Non-pigmented ciliary epithelial cell (primary cell): ENCODE data around the gene ANKRD34A.
A peak's percentile ranks its signal among the peaks of the same experiment; 100 is the strongest.
"Not testable (repeated sequence)": the region's sequence is repeated elsewhere in the genome, so short reads cannot be mapped to it uniquely, and the experiment has no call there.

Source experiments
- DNase-seq: peaks from one replicate; pipeline ENCODE4 v3.0.0-alpha.2; 2010; ENCODE audit warnings: low read depth

The ANKRD34A gene

DNA sequence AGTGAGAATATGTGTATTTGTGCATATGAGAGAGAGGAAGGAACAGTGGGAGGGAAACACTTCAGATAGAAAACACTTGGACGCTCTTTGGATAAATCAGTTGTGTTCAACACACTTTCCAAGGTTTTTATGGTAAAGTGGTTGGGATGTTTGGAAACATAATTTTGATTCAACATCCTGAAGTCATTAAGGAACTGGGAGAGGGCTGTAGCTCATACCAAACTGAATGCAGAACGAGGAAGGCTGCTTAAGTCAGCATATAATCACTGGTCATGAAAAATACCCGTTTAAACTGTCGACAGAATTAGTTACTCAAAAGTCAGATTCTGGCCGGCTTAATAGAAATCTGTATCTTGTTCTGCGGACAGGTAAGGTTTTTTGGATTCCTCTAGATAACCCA lies 21.5 kb downstream of the ANKRD34A start:
- no peak for DNase-seq

DNA sequence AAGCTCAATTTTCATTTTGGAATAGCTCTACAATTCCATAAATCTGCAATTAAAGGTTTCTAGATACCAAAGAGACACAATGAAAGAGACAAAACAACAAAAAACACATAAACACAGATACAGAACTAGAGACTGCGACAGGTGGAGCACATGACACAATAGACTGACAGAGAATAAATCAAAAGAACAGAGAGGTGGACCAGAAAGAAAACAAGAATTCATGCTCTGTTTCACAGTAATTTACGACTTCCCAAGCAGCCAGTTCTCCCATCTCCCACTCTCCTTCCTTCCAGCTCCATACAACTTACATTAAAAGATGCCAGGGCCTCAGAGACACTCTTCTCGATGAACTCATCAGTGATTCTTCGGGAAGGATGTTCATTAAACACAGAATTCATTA lies 22.0 kb downstream of the ANKRD34A start:
- DNase-seq, result no peak

DNA sequence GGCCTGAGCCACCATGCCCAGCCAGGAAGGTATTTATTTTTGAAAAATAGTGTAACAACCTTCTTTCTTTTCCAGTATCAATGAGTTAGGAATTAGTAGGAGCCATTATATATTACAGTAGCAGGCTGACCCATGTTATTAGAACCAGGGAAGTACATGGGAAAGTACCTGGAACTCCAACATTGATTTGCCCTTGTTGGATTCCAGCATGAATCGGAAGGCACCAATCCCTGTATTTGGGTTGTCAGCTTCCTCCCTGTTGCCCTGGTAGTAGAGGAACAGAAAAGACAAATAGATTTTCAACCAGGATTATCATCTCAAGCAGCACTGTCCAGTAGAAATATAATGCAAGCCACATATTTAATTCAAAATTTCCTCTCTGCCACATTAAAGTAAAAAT lies 26.9 kb downstream of the ANKRD34A start:
- DNase-seq, result no peak

DNA sequence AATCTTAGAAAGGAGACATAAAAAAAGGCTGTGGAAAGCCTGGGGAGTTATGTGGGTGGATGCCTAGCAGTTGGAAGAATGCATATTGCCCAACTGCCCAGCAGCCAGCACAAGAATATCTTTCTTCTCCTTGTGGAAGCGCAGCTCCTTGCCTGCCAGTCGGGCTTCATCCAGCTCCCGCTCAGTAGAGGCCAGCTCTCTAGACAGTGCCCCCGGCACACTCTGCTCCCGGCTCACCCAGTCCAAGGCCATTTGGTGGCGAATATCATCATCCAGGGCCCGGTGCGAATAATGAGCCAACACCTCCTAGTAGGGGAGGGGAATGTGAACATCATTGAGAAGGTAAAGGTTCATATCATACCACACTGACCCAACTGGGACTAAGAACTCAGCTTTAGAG lies 28.1 kb downstream of the ANKRD34A start:
- no peak for DNase-seq

DNA sequence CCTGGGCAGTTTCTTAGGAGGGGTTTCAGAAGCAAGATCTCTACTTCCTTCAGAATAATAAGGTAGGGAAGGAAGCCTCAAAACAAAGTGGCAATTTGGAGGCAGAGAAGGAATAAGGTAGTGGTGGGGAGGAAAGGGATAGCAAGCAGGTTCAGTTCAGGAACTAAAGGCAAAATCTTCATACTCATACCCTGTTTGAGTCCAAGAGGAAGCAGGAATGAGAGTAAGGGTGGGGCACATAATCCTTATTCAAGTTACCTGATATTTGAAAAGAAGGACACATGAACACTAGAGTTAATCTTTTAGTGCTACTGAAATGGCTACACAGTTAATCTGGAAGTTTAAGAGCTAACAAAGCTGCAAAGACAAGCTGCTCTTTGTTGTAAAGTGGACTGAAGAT lies 28.7 kb downstream of the ANKRD34A start:
- no peak for DNase-seq

DNA sequence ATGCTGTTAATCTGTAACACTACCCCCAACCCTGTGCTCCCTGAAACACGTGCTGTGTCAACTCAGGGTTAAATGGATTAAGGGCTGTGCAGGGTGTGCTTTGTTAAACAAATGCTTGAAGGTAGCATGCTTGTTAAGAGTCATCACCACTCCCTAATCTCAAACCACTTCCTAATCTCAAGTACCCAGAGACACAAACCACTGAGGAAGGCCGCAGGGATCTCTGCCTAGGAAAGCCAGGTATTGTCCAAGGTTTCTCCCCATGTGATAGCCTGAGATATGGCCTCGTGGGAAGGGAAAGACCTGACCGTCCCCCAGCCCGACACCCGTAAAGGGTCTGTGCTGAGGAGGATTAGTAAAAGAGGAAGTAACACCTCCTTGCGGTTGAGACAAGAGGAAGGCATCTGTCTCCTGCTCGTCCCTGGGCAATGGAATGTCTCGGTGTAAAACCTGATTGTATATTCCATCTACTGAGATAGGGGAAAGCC lies 31.8 kb downstream of the ANKRD34A start:
- DNase-seq, result not testable (repeated sequence)

DNA sequence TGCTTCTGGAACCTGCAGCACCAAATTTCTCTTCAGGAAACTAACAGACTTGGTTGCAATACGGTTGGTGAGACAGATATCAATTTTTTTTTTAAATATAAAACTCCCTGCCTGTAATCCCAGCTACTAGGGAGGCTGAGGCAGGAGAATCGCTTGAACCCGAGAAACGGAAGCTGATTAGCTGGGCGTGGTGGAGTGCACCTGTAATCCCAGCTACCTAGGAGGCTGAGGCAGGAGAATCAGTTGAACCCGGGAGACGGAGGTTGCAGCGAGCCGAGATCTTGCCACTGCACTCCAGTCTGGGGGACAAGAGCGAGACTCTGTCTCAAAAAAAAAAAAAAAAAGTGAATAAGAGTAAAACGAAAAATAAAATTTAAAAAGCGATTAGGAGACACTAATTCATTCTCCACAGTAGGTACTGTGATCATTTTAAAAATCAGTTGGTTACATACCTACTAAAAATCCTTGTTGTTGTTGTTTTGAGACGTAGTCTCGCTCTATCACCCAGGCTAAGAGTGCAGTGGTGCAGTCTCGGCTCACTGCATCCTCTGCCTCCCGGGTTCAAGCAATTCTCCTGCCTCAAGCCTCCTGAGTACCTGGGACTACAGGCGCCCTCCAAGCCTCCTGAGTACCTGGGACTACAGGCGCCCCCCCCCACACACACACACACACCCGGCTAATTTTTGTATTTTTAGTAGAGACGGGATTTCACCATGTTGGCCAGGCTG lies 36.3 kb downstream of the ANKRD34A start:
- no peak for DNase-seq

DNA sequence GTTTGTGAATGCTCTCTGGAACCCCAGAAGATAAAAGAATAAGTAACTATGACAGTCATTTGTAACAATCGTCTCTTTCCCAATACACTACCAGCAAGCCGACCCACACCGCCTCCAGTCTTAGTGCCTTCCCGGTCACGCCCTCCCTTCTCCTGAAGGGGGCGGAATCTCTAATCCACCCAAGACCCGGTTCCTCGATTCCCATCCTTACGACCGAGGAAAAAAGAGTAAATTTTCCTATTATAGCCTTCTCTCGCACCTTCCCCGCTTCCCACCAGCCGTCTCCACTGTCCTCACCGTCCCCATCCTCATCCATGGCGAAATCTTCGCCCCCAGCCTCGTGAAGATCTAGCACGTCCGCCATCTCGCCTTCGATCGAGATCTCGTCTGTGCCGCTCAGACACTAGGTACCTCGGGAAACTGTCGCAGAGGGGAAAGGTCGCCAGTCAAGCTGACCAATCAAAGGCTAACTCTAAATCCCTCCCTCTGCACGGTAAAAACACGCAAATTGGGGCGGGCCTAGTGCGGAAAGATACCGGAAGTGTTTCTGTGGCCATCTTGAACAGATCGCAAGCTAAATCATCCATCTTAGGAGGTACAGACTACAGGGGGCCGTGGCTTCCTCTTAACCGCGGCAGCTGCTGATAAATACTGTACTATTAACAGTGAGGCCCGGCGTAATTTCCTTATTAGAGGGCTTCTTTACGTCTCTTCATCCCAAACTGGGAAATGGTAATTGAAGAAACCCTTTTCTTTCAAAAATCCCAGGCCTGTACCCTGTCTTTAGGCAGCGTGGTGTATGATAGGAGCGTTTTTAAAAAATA lies 37.1 kb downstream of the ANKRD34A start, which contains the start of gene RBM8A:
RBM8A (minus strand) TSS at position 422 of the 824 bp plus-strand sequence; CDS start at position 364, 58 bp downstream.
- DNase-seq, result peak; percentile 97

DNA sequence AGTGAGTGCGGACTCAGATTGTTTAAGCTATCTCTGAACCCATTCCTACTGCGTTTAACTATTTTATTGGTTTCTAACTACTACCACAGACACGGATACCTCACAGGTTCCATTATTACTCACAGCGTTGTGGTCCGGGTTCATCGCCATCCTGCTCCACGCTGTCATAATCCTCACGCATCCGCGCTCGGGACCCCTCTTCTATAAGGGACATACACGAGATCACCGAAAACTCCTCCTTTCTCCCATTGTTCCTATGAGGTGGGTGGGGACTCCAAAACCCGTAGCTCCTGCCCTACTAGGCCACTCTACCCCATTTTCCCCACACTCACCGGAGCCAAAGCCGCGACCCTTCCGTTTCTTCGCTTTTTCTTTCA lies 37.7 kb downstream of the ANKRD34A start:
- no peak for DNase-seq

DNA sequence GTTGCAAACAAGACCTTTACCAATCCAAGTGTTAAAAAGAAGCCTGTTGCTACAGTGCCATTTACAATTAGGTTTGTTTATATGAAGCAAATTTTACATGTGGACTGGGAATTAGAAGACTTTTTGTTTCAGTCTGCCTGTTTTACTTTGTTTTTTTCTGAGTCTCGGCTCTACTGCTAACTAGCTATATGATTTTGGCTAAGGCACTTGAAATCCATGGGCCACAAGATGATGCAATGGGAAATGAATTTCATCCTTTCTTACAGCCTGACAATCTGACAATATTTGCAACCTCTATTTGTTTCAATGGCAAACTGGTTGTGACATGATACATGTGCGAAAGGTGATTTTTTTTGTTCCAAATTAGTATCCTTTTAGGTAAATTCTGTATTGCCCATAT lies 42.1 kb downstream of the ANKRD34A start:
- no peak for DNase-seq

DNA sequence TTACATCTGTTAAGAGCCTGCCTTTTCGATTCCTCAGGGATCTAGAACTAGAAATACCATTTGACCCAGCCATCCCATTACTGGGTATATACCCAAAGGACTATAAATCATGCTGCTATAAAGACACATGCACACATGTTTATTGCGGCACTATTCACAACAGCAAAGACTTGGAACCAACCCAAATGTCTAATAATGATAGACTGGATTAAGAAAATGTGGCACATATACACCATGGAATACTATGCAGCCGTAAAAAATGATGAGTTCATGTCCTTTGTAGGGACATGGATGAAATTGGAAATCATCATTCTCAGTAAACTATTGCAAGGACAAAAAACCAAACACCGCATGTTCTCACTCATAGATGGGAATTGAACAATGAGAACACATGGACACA lies 44.1 kb downstream of the ANKRD34A start:
- DNase-seq, result not testable (repeated sequence)

DNA sequence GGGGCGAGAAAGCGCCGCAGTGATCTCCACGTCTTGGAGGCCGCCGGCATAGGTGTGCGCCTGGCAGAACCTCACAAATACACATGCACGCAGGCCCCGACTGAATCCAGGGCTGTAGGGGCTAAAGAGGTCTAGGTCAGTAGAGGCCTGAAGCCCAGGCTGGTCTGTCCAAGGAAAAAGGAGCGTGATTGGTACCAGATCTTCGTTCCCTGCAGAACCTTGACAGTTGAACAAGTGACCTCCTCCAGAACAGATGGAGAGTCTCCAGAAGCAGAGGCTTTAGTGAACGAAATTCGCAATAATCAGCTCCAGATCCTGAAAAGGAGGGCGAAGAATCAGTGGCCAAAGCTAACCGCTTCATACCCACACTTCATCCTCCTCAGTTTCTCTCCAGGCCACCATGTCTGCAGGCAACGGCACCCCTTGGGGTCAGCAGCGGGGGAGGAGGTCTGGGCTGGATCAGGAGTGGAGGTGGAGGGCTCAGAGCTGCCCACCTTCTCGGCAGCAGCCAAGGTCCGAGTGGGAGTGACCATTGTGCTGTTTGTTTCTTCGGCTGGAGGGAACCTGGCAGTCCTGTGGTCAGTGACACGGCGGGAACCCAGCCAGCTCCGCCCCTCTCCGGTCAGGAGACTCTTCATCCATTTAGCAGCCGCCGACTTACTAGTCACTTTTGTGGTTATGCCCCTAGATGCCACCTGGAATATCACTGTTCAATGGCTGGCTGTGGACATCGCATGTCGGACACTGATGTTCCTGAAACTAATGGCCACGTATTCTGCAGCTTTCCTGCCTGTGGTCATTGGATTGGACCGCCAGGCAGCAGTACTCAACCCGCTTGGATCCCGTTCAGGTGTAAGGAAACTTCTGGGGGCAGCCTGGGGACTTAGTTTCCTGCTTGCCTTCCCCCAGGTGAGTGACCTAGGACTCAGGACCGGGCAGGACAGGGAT lies 45.1 kb downstream of the ANKRD34A start:
- no peak for DNase-seq

DNA sequence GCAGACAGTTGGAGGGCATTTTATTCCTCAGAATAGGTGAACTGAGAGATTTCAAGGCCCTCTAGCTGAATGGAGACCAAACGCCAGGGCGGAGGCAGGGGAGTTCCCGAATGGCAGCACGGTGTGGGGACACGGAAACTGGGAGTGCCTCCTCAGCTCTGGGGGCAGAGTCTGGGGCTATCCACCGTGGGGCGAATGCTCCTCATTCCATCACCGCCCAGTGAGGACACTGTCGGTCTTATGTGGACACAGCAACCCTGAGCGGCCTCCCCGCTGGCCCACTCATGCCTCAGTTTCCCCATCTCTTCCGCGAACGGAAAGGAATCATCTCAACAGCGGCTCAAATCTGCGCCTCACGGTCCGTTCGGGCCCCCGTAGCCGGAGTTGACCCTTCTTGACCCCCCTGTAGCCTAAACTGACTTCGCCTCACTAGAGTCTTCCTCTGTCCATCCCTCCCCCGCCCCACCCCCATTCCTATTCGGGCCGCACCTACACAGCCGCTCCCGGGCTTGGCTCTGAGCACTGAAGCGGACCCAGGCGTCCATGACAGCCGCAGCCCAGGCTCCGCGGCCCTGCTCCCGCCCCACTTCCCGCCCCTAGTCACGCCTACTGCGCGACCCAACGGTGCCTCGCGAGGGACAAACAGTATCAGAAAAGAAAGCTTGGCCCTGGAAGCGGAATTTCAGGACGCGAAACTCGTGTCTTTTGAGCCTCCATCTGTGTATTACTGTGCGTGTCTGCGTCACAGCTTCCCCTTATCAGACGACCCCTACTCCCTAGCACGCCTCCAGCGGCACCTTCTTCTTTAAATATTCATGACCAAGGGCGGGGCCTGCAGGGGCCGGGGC lies 46.0 kb downstream of the ANKRD34A start, which contains the start of gene PEX11B:
PEX11B (minus strand) TSS at position 574 of the 848 bp plus-strand sequence; CDS start at position 545, 29 bp downstream.
- DNase-seq, result no peak

DNA sequence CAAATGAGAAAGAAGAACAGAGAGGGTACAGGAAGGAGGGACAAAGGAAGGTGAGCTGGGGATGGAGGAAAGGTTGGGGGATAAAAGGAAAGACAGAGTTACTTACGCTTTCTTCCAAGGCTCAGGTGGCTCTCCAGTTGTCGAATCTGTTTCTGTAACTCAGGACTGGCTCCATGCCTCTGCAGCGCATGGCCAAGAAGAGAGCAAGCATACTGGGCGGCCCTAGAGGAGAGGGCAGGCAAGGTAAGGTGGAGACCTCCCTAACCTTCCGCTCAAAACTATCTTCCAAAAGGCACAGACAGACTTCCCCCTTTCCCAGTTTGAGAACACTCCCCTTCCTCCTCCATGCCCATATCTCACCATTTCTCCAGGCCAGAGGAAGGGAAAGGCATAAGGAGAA lies 46.8 kb downstream of the ANKRD34A start:
- DNase-seq, result no peak

DNA sequence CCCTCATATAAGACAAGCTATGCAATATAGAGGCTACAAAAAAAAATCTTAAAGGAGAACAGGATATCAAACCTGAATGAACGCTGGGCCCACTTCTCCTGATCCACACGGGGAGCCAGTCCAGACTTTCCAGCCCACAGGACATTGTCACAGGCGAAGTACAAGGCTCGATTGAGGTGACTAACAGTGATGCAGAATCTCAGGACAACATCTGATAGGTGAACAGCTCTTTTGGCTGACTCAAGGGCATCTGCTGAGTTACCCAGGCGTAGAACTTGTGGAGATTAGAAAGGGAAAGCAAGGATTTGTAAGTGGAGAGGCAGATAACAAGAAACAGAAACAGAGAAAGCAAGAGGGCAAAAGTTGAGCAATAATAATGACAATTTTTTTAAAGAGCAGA lies 47.6 kb downstream of the ANKRD34A start:
- DNase-seq, result no peak

DNA sequence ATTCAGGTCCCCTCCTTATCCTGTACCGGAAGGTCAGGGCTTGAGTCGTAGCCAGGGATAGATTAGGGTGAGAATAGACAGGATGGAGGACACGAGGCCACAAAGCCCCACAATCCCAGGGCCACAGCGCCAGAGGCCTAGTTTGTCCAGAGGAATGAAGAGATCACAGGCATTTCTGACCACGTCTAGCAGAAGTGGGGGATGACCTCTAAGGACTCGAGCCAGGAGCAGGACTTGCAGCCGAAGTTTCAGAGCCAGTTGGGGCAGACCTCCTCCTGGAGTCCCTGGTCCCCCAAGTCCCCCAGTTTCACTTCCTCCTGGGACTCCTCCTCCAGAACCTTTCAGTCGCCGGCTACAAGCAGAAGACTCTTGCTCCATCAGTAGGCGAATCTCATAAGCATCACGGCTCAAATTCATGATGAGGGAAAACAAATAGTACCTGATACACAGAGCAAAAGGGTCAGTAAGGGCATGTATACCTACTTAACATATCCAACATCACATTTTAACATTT lies 52.2 kb downstream of the ANKRD34A start:
- DNase-seq, result no peak
